Measurements from ENCODE around the gene KDM4B.
A peak's percentile ranks its signal among the peaks of the same experiment; 100 is the strongest.

Gene KDM4B

GRCh38 chr19:5120321-5120720, 151.4 kb downstream of the KDM4B start:
- no peak for DNase-seq (ENCODE audit: low read depth, low spot score)

GRCh38 chr19:5120833-5121232, 151.9 kb downstream of the KDM4B start:
- no peak for DNase-seq (ENCODE audit: low read depth, low spot score)

GRCh38 chr19:5121266-5122120, 152.6 kb downstream of the KDM4B start:
- DNase-seq (ENCODE audit: low read depth, low spot score), result no peak

- DNase-seq (ENCODE audit: low read depth, low spot score), result no peak
Measured at GRCh38 chr19:5122121-5122400, 153.1 kb downstream of the KDM4B start.

GRCh38 chr19:5122671-5123409, 153.9 kb downstream of the KDM4B start:
- no peak for DNase-seq (ENCODE audit: low read depth, low spot score)

GRCh38 chr19:5123646-5124045, 154.7 kb downstream of the KDM4B start:
- DNase-seq (ENCODE audit: low read depth, low spot score), result no peak

GRCh38 chr19:5124111-5124855, 155.4 kb downstream of the KDM4B start:
- DNase-seq (ENCODE audit: low read depth, low spot score), result no peak

GRCh38 chr19:5125376-5125775, 156.5 kb downstream of the KDM4B start:
- DNase-seq (ENCODE audit: low read depth, low spot score), result no peak

GRCh38 chr19:5125797-5126497, 157.0 kb downstream of the KDM4B start:
- peak; percentile 52 for DNase-seq (ENCODE audit: low read depth, low spot score)

GRCh38 chr19:5126498-5127223, 157.7 kb downstream of the KDM4B start:
- no peak for DNase-seq (ENCODE audit: low read depth, low spot score)

- DNase-seq (ENCODE audit: low read depth, low spot score), result no peak
Measured at GRCh38 chr19:5127717-5128116, 158.8 kb downstream of the KDM4B start.

- no peak for DNase-seq (ENCODE audit: low read depth, low spot score)
Measured at GRCh38 chr19:5128251-5128935, 159.5 kb downstream of the KDM4B start.

GRCh38 chr19:5128936-5129389, 160.1 kb downstream of the KDM4B start:
- no peak for DNase-seq (ENCODE audit: low read depth, low spot score)

GRCh38 chr19:5129691-5130090, 160.8 kb downstream of the KDM4B start:
- no peak for DNase-seq (ENCODE audit: low read depth, low spot score)

- no peak for DNase-seq (ENCODE audit: low read depth, low spot score)
Measured at GRCh38 chr19:5130371-5131030, 161.6 kb downstream of the KDM4B start.

GRCh38 chr19:5131031-5131505, 162.2 kb downstream of the KDM4B start:
- no peak for DNase-seq (ENCODE audit: low read depth, low spot score)

- DNase-seq (ENCODE audit: low read depth, low spot score), result no peak
Measured at GRCh38 chr19:5131506-5132205, 162.7 kb downstream of the KDM4B start.

GRCh38 chr19:5132206-5132560, 163.3 kb downstream of the KDM4B start:
- no peak for DNase-seq (ENCODE audit: low read depth, low spot score)
